HepG2 (cell line): ENCODE measurements around the gene U2AF2. TPM values are rescaled to one million over a fixed set of nuclear protein-coding genes. Genes with fewer than 3 reads are reported as not detected.
A peak's percentile ranks its signal among the peaks of the same experiment; 100 is the strongest.

Experiments
- AHDC1 ChIP-seq: sonication (generic); formaldehyde crosslinking; IDR thresholded peaks from 2 replicates; pipeline ENCODE4 v1.5.1; 2020; ENCODE audit warnings: mild to moderate bottlenecking, missing genetic modification reagents, borderline replicate concordance
- ZNF142 ChIP-seq: sonication (generic); formaldehyde crosslinking; IDR thresholded peaks from 2 replicates; pipeline ENCODE4 v1.4.0; 2020; ENCODE audit warnings: missing genetic modification reagents
- ZNF407 ChIP-seq: sonication (generic); formaldehyde crosslinking; IDR thresholded peaks from one replicate; pipeline ENCODE4 v1.5.1; 2020; ENCODE audit warnings: mild to moderate bottlenecking, missing genetic modification reagents; ENCODE audit errors: not compliant biosample characterization
- polyA plus RNA-seq, 8 experiments: library from polyadenylated mRNA; depleted of rRNA in 3 of 8; stranded (reverse) in 7 of 8; unstranded in 1 of 8; fragments of >200 nt; fragmentation: Illumina TruSeq in 4 of 8; extraction: Trizol in 4 of 8; gene quantifications; 2 replicates each; pipeline versions ENCODE4 v1.2.1 to v1.2.3, GENCODE V29; 2011 to 2016; ENCODE audit warnings: low read depth in 4 of 8, missing spikeins in 1 of 8, mixed read lengths in 1 of 8; ENCODE audit not compliant: insufficient read depth in 1 of 8
- total RNA-seq, 5 experiments: library from RNA; depleted of rRNA; stranded (reverse); fragments of >200 nt; fragmentation: Illumina TruSeq; extraction: Trizol; gene quantifications; 2 replicates each; pipeline ENCODE4 v1.2.3, GENCODE V29; 2016; ENCODE audit warnings: low read depth in 1 of 5
- TF ChIP-seq, protein P1 (sequence below): sonication (generic); formaldehyde crosslinking; IDR thresholded peaks from 2 replicates; pipeline ENCODE4 v1.5.1; 2020; ENCODE audit warnings: missing genetic modification reagents, mild to moderate bottlenecking, borderline replicate concordance

U2AF2 gene
- total and polyA plus RNA-seq, 2 of the 13 experiments (the other 11 are each of a cell fraction or from before 2014, with no cell fraction given) = 84.3 to 124 TPM

DNA sequence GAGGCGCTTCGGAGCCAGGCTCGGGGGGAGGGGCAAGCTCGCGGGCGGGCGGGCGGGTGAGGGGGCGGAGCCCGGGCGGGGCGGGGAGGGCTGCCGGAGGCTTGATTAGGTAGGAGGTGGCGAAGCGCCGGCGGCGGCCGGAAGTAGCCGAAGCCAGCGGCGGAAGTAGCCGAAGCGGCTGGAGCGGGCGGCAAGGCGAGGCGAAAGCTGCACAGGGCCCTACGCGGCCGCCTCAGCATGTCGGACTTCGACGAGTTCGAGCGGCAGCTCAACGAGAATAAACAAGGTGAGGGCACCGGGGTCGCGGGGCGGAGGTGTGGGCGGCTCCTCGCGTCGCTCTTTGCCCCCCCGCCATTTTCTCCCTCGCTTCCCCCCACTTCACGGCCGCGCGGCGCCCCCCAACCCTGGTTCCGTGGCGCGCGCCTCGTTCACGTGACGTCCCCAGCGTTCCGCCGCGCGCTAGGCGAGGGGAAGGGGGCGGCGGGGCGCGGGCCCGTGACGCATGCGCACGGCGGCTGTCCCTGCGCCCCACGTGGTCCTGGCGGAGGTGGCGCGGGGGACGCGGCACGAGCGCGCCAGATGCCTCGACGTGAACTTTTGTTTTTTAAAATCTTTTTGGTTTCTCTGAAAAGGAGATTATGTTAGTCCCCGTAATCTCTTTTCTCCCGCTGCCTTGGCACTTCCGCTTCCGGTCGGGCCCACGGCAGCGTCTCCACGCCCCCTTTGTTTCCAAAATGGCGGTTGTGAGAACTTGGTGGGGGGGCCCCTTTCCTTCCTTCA lies at the start of gene U2AF2 (continued):
- TF ChIP-seq AHDC1 (CRISPR knock-in tag) (0 out of 2 replicates have a peak, but pooled peaks have one; percentile 45), ZNF407 (CRISPR knock-in tag) (no peak), ZNF142 (0 out of 2 replicates have a peak, but pooled peaks have one; percentile 63)
- TF ChIP-seq, protein P1, sequence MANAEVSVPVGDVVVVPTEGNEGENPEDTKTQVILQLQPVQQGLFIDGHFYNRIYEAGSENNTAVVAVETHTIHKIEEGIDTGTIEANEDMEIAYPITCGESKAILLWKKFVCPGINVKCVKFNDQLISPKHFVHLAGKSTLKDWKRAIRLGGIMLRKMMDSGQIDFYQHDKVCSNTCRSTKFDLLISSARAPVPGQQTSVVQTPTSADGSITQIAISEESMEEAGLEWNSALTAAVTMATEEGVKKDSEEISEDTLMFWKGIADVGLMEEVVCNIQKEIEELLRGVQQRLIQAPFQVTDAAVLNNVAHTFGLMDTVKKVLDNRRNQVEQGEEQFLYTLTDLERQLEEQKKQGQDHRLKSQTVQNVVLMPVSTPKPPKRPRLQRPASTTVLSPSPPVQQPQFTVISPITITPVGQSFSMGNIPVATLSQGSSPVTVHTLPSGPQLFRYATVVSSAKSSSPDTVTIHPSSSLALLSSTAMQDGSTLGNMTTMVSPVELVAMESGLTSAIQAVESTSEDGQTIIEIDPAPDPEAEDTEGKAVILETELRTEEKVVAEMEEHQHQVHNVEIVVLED (CRISPR knock-in tag) = peak; percentile 72
